ENCODE measurements around the gene PIGS. TPM values are rescaled to one million over a fixed set of nuclear protein-coding genes. Genes with fewer than 3 reads are reported as not detected.

The PIGS gene
- total RNA-seq, 2 donors from 2014 or later = 39.6 to 44.1 TPM

- Mint-ChIP-seq H3K27ac (peak overlapping the region; percentile 1 to 25), H3K36me3 (no peaks in the 10 kb centered on the region), H3K9me3 (no peaks in the 10 kb centered on the region)
- ATAC-seq = no peak
- no peak for DNase-seq (ENCODE audit: low spot score in 2 of 2)
Observed at GRCh38 chr17:28545787-28546415, 25.4 kb downstream of the PIGS start.

GRCh38 chr17:28545141-28545503 lies 26.2 kb downstream of the PIGS start:
- Mint-ChIP-seq H3K9me3 (no peaks in the 10 kb centered on the region), H3K36me3 (no peaks in the 10 kb centered on the region), H3K27ac (peak overlapping the region in 1 of 2 donors; percentile 25)
- no peak for ATAC-seq
- no peak for DNase-seq (ENCODE audit: low spot score in 2 of 2)

GRCh38 chr17:28544402-28545140 lies 26.8 kb downstream of the PIGS start:
- H3K9me3 Mint-ChIP-seq = no peaks in the 10 kb centered on the region
- no peak for DNase-seq (ENCODE audit: low spot score in 2 of 2)
- no peaks in the 10 kb centered on the region for H3K36me3 Mint-ChIP-seq
- peak overlapping the region in 1 of 2 donors; percentile 25 for H3K27ac Mint-ChIP-seq
- no peak for ATAC-seq

DNA sequence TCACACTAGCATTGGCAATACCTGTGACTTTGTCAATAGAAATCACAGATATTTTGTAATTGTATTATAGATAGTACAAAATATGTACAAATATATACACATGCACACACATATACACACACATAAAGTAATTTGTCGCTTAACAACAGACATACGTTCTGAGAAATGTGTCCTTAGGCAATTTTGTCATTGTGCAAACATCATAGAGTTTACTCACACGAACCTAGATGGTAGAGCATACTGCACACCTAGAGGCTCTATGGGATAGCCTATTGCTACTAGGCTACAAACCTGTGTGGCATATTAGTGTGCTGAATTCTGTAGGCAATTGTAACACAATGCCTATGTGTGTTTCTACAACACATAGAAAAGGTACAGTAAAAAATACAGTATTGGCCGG lies 29.9 kb downstream of the PIGS start:
- ATAC-seq = no peak
- DNase-seq (ENCODE audit: low spot score in 2 of 2) = no peak
- H3K27ac Mint-ChIP-seq = no peak overlapping the region
- H3K36me3 Mint-ChIP-seq = no peaks in the 10 kb centered on the region
- no peaks in the 10 kb centered on the region for H3K9me3 Mint-ChIP-seq

DNA sequence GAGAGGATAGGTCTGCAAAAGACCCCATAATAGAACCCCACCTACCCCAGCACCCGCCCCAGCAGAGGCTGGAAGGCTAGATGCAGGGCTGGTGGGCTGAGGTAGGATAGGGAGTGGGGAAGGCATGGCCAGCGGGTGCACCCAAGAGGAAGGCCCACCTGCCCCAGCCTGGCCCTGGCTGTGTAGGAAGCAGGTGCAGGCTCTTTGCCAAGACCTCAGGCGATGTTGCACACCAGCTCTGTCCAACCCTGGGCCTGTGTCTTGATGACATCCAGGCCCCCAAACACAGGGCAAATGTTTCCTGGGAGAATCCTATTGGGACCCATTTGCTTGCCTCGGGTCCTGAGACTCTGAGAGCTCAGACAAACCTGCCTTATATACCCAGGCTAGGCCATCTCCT lies 31.1 kb downstream of the PIGS start:
- no peaks in the 10 kb centered on the region for H3K9me3 Mint-ChIP-seq
- H3K36me3 Mint-ChIP-seq = no peaks in the 10 kb centered on the region
- no peak for DNase-seq (ENCODE audit: low spot score in 2 of 2)
- no peak overlapping the region for H3K27ac Mint-ChIP-seq
- no peak for ATAC-seq

GRCh38 chr17:28538296-28538895 lies 32.9 kb downstream of the PIGS start:
- ATAC-seq (no peak), DNase-seq (ENCODE audit: low spot score in 2 of 2) (no peak)
- Mint-ChIP-seq H3K36me3 (no peaks in the 10 kb centered on the region), H3K9me3 (no peaks in the 10 kb centered on the region), H3K27ac (no peak overlapping the region)

DNA sequence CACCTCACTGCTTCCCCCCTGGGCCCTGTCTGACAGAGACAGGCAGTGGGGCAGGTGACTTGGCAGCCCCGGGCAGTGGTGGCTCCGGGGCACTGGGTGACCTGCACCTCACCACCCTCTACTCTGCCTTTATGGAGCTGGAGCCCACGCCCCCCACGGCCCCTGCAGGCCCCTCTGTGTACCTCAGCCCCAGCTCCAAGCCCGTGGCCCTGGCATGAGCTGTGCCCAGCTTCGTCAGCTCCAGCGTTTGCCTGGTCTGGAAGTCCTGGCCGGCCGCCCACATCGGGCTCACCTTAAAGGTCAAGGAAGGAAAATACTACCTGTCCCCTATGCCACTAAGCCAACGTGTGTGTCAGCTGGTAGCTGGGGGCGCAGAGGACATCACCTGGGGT lies 34.1 kb downstream of the PIGS start:
- Mint-ChIP-seq H3K9me3 (no peaks in the 10 kb centered on the region), H3K36me3 (no peaks in the 10 kb centered on the region), H3K27ac (no peak overlapping the region)
- DNase-seq (ENCODE audit: low spot score in 2 of 2) (no peak), ATAC-seq (no peak)

DNA sequence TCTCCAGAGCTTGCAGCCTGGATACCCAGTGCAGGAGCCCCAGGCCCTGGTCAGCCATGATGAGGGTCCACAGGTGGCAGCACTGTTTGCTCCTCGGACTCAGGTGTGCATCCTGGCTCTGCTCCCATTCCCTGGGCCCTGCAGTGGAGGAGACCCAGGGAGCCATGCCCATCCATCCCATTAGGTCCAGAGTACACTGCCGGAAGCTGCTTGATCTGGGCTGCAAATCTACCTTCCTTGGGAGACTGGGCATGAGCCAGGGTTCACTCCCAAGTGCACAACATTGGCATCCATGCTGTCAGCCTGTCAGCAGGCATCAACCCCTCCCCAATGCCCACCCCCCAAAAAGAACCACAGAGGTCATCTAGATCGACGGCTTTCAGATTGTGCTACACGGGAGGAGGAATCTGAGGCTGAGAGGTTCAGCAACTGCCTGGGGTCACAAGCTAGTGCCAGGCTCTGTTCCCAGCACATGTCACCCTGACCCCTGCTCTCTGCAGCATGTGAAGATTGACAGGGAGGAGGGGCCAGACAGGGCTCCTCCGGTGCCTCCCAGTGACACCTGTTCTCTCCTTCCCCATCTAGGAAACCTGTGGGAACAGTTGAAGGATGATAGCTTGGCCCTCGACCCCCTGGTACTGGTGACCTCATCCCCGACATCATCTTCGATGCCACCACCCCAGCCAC lies 34.6 kb downstream of the PIGS start:
- H3K9me3 Mint-ChIP-seq = no peaks in the 10 kb centered on the region
- H3K36me3 Mint-ChIP-seq = no peaks in the 10 kb centered on the region
- no peak for ATAC-seq
- H3K27ac Mint-ChIP-seq = no peak overlapping the region
- no peak for DNase-seq (ENCODE audit: low spot score in 2 of 2)

DNA sequence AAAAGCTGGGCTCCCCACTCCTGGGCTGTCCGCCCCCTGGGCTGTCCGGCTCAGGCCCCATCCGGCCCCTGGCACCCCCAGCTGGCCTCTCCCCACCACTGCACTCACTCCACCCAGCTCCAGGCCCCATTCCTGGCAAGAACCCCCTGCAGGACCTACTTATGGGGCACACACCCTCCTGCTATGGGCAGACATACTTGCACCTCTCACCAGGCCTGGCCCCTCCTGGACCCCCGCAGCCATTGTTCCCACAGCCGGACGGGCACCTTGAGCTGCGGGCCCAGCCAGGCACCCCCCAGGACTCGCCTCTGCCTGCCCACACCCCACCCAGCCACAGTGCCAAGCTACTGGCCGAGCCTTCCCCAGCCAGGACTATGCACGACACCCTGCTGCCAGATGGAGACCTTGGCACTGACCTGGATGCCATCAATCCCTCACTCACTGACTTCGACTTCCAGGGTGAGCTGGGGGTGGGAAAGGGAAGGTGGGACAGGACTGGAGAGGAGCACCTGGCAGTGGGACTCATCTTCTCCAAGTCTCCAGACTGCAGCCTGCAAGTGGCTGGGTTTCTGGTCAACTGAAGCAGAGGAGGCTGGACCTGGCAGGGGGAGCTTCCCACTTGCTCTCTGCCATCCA lies 36.5 kb downstream of the PIGS start:
- Mint-ChIP-seq H3K36me3 (no peaks in the 10 kb centered on the region), H3K9me3 (no peaks in the 10 kb centered on the region), H3K27ac (no peak overlapping the region)
- DNase-seq (ENCODE audit: low spot score in 2 of 2) = no peak
- ATAC-seq = no peak

DNA sequence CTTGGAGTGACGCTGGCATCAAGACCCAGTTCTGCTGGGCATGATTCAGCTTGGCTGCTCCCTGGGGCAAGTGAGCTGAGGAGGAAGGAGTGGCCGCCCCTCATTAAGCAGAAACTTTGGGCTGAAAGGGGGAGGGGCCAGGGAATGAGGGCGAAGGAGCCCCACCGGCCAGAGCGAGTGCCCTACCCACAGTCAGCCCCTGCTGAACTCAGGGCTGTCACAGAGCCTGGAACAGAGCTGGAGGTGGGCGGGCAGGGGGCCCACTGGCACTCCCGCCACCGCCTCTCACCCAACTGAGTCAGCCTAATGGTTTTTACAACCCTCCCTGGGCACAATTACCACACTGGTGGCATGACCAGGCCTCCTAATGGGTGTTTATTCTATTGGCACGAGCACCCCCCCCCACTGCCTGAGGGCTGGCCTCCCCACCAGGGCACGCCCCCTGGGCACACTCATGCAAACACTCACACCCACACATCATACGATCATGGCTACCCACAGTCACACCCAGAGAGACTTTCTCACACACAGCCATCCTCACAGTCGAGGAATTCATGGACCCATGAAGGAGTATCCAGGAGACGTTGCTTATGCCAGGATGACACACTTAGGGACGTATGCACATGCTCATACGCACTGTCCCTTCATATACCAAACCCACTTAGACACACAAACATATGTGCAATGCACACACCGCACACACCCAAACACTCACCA lies 38.1 kb downstream of the PIGS start:
- ATAC-seq = no peak
- H3K27ac Mint-ChIP-seq = no peak overlapping the region
- H3K36me3 Mint-ChIP-seq = no peaks in the 10 kb centered on the region
- no peak for DNase-seq (ENCODE audit: low spot score in 2 of 2)
- no peaks in the 10 kb centered on the region for H3K9me3 Mint-ChIP-seq

DNA sequence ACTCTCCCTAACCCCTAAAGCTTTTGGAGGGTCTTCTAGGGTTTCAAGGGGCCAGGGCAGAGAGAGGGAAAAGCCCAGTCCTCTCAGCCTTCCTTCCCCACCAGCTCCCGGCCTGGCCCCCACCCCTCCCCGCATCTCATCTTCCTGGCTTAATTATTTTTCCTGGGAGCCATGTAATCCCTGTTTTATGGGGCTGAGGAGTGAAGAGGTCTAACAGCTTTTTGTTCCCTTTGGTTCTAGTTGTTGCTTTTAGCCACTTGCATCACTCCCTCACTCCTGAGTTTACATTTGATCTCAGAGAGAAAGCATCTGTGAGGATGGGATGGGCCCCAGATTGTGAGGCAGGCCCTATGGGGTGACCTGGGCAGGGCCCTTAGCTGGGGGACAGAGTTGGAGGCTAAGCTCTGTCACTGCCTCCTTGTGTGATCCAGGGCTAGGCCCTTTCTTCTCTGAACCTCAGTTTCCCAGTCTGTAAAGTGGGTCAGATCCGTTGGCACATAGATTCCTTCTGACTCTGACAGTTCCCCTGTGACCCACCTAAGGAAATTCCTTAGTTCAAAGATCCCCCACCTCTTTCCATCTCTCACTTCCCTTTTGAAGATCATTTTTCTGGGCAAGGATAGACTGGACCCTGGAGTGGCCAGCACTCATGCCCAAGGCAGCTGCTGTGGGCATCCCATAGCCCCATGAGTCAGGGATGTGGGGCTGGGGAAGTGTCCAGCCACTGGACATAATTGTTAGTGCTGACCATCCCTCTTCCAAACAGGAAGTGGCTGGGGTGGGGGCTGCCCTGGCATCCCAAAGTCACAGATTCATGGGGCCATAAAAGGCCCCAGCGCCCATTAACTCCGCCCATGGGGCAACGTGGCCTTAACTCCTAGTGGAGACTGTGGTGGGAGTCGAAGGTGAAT lies 39.0 kb downstream of the PIGS start:
- Mint-ChIP-seq H3K27ac (no peak overlapping the region), H3K36me3 (no peaks in the 10 kb centered on the region), H3K9me3 (no peaks in the 10 kb centered on the region)
- DNase-seq (ENCODE audit: low spot score in 2 of 2) (no peak), ATAC-seq (no peak)

DNA sequence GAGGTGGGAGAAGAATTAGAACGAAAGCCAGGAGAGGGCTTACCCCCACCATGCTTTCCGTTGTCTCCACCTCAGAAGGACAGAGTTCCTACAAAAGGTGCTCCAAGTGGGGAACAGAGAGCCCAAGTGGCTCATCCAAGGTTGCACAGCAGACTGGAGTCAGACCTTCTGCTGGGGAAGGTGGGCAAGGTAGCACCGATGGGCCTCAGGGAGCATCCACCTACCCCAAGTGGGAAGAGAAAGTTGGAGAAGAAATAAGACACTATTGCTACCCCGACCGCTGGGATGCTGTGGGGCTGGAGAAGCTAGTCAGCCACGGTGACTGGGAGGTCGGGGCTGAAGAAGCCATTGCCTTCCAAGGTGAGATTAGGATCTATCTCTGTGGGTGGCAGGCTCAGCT lies 40.4 kb downstream of the PIGS start:
- ATAC-seq = no peak

GRCh38 chr17:28530250-28530649 lies 41.1 kb downstream of the PIGS start:
- H3K27ac Mint-ChIP-seq = no peak overlapping the region
- DNase-seq (ENCODE audit: low spot score in 2 of 2) (no peak), ATAC-seq (no peak)
- no peaks in the 10 kb centered on the region for H3K9me3 Mint-ChIP-seq
- no peaks in the 10 kb centered on the region for H3K36me3 Mint-ChIP-seq

More for the DNA sequence above, 40.4 kb downstream of the PIGS start:
- no peak overlapping the region for H3K27ac Mint-ChIP-seq
- no peaks in the 10 kb centered on the region for H3K9me3 Mint-ChIP-seq
- no peak for DNase-seq (ENCODE audit: low spot score in 2 of 2)
- no peaks in the 10 kb centered on the region for H3K36me3 Mint-ChIP-seq

- Mint-ChIP-seq H3K36me3 (no peaks in the 10 kb centered on the region), H3K27ac (no peak overlapping the region), H3K9me3 (no peaks in the 10 kb centered on the region)
- DNase-seq (ENCODE audit: low spot score in 2 of 2) (no peak), ATAC-seq (no peak)
Observed at GRCh38 chr17:28529013-28529400, 42.3 kb downstream of the PIGS start.

GRCh38 chr17:28528327-28529012 lies 42.9 kb downstream of the PIGS start:
- DNase-seq (ENCODE audit: low spot score in 2 of 2) (no peak), ATAC-seq (no peak)
- Mint-ChIP-seq H3K27ac (no peak overlapping the region), H3K36me3 (no peaks in the 10 kb centered on the region), H3K9me3 (no peaks in the 10 kb centered on the region)

All from activated naive CD4-positive, alpha-beta T cell treated with anti-CD3 and anti-CD28 coated beads, Interleukin-2, amount 50 U/mL, for 72 hours (primary cell).